MM.1S (cell line): Measurements from ENCODE around the gene HNRNPLL.
"Not testable (repeated sequence)": the region's sequence is repeated elsewhere in the genome, so short reads cannot be mapped to it uniquely, and the experiment has no call there.

Experiments
- DNase-seq: peaks from one replicate; pipeline ENCODE4 v3.0.0-alpha.2; 2015
- H2AFZ ChIP-seq: fragments of 300-600 bp; sonication (generic); 2 replicates; pipeline ENCODE4 v1.6.0; 2016; ENCODE audit warnings: antibody characterized with exemption, low read length
- H3F3A ChIP-seq: fragments of 300-600 bp; sonication (generic); 2 replicates; pipeline ENCODE4 v1.6.1; 2016; ENCODE audit warnings: mild to moderate bottlenecking, antibody characterized with exemption, low read length, moderate library complexity, mixed read lengths; ENCODE audit not compliant: insufficient read depth
- H3K27ac ChIP-seq: fragments of 300-600 bp; sonication (generic); 2 replicates; pipeline ENCODE4 v1.5.1; 2016; ENCODE audit warnings: mild to moderate bottlenecking, low read length
- H3K27me3 ChIP-seq: fragments of 300-600 bp; sonication (generic); replicated peaks from 2 replicates; pipeline ENCODE4 v1.6.0; 2016; ENCODE audit warnings: low read length; ENCODE audit not compliant: insufficient read depth
- H3K36me3 ChIP-seq: fragments of 300-600 bp; sonication (generic); replicated peaks from 2 replicates; pipeline ENCODE4 v1.6.1; 2016; ENCODE audit warnings: mild to moderate bottlenecking, low read length, mixed read lengths; ENCODE audit not compliant: insufficient read depth
- H3K4me1 ChIP-seq: fragments of 300-600 bp; sonication (generic); 2 replicates; pipeline ENCODE4 v1.6.1; 2016; ENCODE audit warnings: low read length, mixed read lengths
- H3K4me2 ChIP-seq: fragments of 300-600 bp; sonication (generic); 2 replicates; pipeline ENCODE4 v1.6.0; 2016; ENCODE audit warnings: low read depth, low read length
- H3K4me3 ChIP-seq: fragments of 300-600 bp; sonication (generic); 2 replicates; pipeline ENCODE4 v1.5.1; 2016; ENCODE audit warnings: low read length, mixed read lengths
- H3K79me2 ChIP-seq: fragments of 300-600 bp; sonication (generic); 2 replicates; pipeline ENCODE4 v1.6.1; 2016; ENCODE audit warnings: mixed run types, low read length, mixed read lengths
- H3K9ac ChIP-seq: fragments of 300-600 bp; sonication (generic); 2 replicates; pipeline ENCODE4 v1.6.1; 2016; ENCODE audit warnings: low read length, mixed read lengths
- H3K9me2 ChIP-seq: fragments of 300-600 bp; sonication (generic); replicated peaks from 2 replicates; pipeline ENCODE4 v1.6.1; 2016; ENCODE audit warnings: mild to moderate bottlenecking, low read length, mixed read lengths; ENCODE audit not compliant: insufficient read depth
- H3K9me3 ChIP-seq: fragments of 300-600 bp; sonication (generic); replicated peaks from 2 replicates; pipeline ENCODE4 v1.6.1; 2016; ENCODE audit warnings: mild to moderate bottlenecking, low read length, mixed read lengths; ENCODE audit not compliant: insufficient read depth
- H4K20me1 ChIP-seq: fragments of 300-600 bp; sonication (generic); 2 replicates; pipeline ENCODE4 v1.6.1; 2016; ENCODE audit warnings: mild to moderate bottlenecking, low read length, moderate library complexity, mixed read lengths; ENCODE audit not compliant: insufficient read depth
- CTCF ChIP-seq: fragments of 300-600 bp; sonication (generic); IDR thresholded peaks from 2 replicates; pipeline ENCODE4 v1.5.1; 2016; ENCODE audit warnings: antibody characterized with exemption, low read length, mixed read lengths
- EZH2 ChIP-seq: fragments of 300-600 bp; sonication (generic); optimal IDR thresholded peaks from 2 replicates; pipeline ENCODE3; 2017; ENCODE audit warnings: low read depth, mild to moderate bottlenecking, antibody characterized with exemption, low read length, mixed read lengths
- EZH2phosphoT487 ChIP-seq: fragments of 300-600 bp; sonication (generic); IDR thresholded peaks from 2 replicates; pipeline ENCODE4 v1.6.1; 2018; ENCODE audit warnings: antibody characterized with exemption, low read length

The HNRNPLL gene

DNA sequence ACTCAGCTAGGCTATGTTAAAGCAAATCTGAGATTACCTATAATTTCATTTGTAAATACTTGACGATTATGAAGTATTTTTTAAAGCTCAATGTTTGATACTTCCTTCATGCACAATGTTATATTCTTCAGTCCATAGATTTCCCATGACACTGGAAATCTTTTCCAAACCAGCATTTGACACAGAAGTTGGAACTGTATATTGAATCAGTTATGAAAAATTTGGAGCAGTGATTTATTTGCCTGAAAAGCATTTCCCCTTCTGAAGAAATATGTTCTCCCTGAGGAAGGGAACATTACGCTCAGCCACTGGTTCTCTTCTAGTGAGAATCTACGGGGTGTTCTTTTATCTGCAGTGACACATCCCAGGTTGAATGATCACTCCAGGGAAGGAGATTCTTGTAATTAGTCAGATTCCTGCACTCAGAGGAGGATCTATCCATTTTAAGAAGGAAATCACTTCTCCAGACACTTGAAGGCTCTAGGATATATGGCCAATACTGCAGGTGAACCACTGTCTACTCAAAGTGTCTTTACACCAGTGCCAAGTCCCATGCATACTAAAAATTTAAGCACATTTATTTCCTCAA, 64.7 kb downstream of the HNRNPLL start:
- no peak overlapping the region for H3K4me2 ChIP-seq
- no peaks in the 10 kb centered on the region for H3K9me3 ChIP-seq
- H3F3A ChIP-seq = 0 out of 2 replicates have a peak, but pooled peaks cover 3% of the 10 kb centered on the region
- H4K20me1 ChIP-seq = no peaks in the 10 kb centered on the region
- no peak overlapping the region for H3K27ac ChIP-seq
- H3K79me2 ChIP-seq = no peaks in the 10 kb centered on the region
- TF ChIP-seq EZH2phosphoT487 = no peak
- TF ChIP-seq CTCF = no peak
- TF ChIP-seq EZH2 = no peak
- H3K27me3 ChIP-seq = no peaks in the 10 kb centered on the region
- H3K4me1 ChIP-seq = peaks cover 11% of the 10 kb centered on the region
- H3K4me3 ChIP-seq = no peak overlapping the region
- H3K9me2 ChIP-seq = no peaks in the 10 kb centered on the region
- no peak for DNase-seq
- no peaks in the 10 kb centered on the region for H3K36me3 ChIP-seq
- no peak overlapping the region for H2AFZ ChIP-seq
- H3K9ac ChIP-seq = no peak overlapping the region

DNA sequence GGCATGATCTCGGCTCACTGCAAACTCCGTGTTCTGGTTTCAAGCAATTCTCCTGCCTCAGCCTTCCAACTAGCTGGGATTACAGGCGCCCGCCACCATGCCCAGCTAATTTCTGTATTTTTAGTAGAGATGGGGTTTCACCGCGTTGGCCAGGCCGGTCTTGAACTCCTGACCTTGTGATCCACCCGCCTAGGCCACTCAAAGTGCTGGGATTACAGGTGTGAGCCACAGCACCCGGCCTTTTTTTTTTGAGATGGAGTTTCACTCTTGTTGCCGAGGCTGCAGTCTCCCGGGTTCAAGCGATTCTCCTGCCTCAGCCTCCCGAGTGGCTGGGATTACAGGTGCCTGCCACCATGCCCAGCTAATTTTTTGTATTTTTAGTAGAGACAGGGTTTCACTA, 65.4 kb downstream of the HNRNPLL start:
- H3K36me3 ChIP-seq, H3K9ac ChIP-seq, H3K27me3 ChIP-seq, H3K79me2 ChIP-seq, H3K9me3 ChIP-seq, H3K27ac ChIP-seq, DNase-seq, H3K4me3 ChIP-seq, H4K20me1 ChIP-seq, H2AFZ ChIP-seq, H3K4me2 ChIP-seq, H3K9me2 ChIP-seq: not testable (repeated sequence)
- Histone ChIP-seq H3F3A (peaks cover 10% of the 10 kb centered on the region; the same call in 1 of the 2 replicates), H3K4me1 (peaks cover 18% of the 10 kb centered on the region)

GRCh38 chr2:38535744-38536506, 66.8 kb downstream of the HNRNPLL start:
- no peaks in the 10 kb centered on the region for H3K9me3 ChIP-seq
- no peaks in the 10 kb centered on the region for H3K79me2 ChIP-seq
- H3K9me2 ChIP-seq = no peaks in the 10 kb centered on the region
- H3K27ac ChIP-seq = no peak overlapping the region
- TF ChIP-seq EZH2 (no peak), CTCF (peak; percentile 89), EZH2phosphoT487 (no peak)
- peak overlapping the region; percentile 80 for H2AFZ ChIP-seq
- H3K4me2 ChIP-seq = peak overlapping the region; percentile 80
- H3K4me1 ChIP-seq = peaks cover 18% of the 10 kb centered on the region
- H3K27me3 ChIP-seq = no peaks in the 10 kb centered on the region
- no peaks in the 10 kb centered on the region for H4K20me1 ChIP-seq
- peak; percentile 75 for DNase-seq
- peak overlapping the region; percentile 30; the same call in 1 of the 2 replicates for H3K9ac ChIP-seq
- H3K4me3 ChIP-seq = peak overlapping the region; percentile 67
- peaks cover 12% of the 10 kb centered on the region; the same call in 1 of the 2 replicates for H3F3A ChIP-seq
- no peaks in the 10 kb centered on the region for H3K36me3 ChIP-seq

DNA sequence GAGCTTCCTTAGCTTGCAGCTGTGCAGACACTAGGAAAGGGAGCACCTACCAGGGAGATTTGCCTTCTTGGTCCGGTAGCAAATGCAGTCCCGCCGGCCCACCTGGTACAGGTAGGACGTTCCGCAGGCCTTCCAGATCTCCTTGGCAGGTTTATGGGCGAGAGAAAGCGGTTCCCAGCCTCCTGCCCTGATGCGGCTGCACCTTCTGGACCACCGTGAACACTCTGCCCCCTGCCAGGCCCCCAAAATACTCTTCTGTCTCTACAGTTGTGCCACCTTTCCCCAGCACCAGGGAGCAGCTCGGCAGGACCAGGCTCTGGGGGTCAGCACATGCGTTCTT, 67.4 kb downstream of the HNRNPLL start:
- no peak overlapping the region for H3K9ac ChIP-seq
- H2AFZ ChIP-seq = no peak overlapping the region
- H4K20me1 ChIP-seq = no peaks in the 10 kb centered on the region
- no peak overlapping the region for H3K4me2 ChIP-seq
- H3F3A ChIP-seq = peaks cover 12% of the 10 kb centered on the region; the same call in 1 of the 2 replicates
- no peaks in the 10 kb centered on the region for H3K36me3 ChIP-seq
- H3K27me3 ChIP-seq = no peaks in the 10 kb centered on the region
- no peak overlapping the region for H3K4me3 ChIP-seq
- no peak for DNase-seq
- no peak for TF ChIP-seq CTCF
- TF ChIP-seq EZH2phosphoT487 = no peak
- TF ChIP-seq EZH2 = no peak
- no peak overlapping the region for H3K27ac ChIP-seq
- no peaks in the 10 kb centered on the region for H3K9me2 ChIP-seq
- no peaks in the 10 kb centered on the region for H3K9me3 ChIP-seq
- H3K4me1 ChIP-seq = peaks cover 18% of the 10 kb centered on the region
- H3K79me2 ChIP-seq = no peaks in the 10 kb centered on the region
